ENCODE data around the gene BPIFB4.

Gene BPIFB4

GRCh38 chr20:33053291-33054106 lies 25.9 kb upstream of the BPIFB4 start, which contains the start of gene BPIFB3:
BPIFB3 (plus strand) TSS chr20:33053903; CDS start chr20:33055436, 1,533 bp downstream.
- no peaks in the 10 kb centered on the region for H3K4me1 ChIP-seq (ENCODE audit: control insufficient read depth in 1 of 2, insufficient read depth in 1 of 2, low read depth in 1 of 2, low read length in 1 of 2)
- H3K27ac ChIP-seq: no peak within 1 kb of the TSS
- H3K4me3 ChIP-seq (ENCODE audit: low read depth in 1 of 2, low read length in 1 of 2): no peak within 1 kb of the TSS
- no peaks in the 10 kb centered on the region for H3K9me3 ChIP-seq
- H3K36me3 ChIP-seq: no peaks in the 10 kb centered on the region
- no peak for TF ChIP-seq CTCF (IDR thresholded peaks at IDR 0.05)
- no peaks in the 10 kb centered on the region for H3K27me3 ChIP-seq

- Histone ChIP-seq H3K36me3 (no peaks in the 10 kb centered on the region), H3K27ac (no peak overlapping the region), H3K4me1 (ENCODE audit: control insufficient read depth in 1 of 2, insufficient read depth in 1 of 2, low read depth in 1 of 2, low read length in 1 of 2) (no peaks in the 10 kb centered on the region), H3K9me3 (no peaks in the 10 kb centered on the region), H3K4me3 (ENCODE audit: low read depth in 1 of 2, low read length in 1 of 2) (no peak overlapping the region), H3K27me3 (no peaks in the 10 kb centered on the region)
- TF ChIP-seq CTCF (IDR thresholded peaks at IDR 0.05): no peak
Observed at GRCh38 chr20:33054381-33054780, 25.1 kb upstream of the BPIFB4 start.

GRCh38 chr20:33054791-33055190 lies 24.7 kb upstream of the BPIFB4 start:
- no peaks in the 10 kb centered on the region for H3K4me1 ChIP-seq (ENCODE audit: control insufficient read depth in 1 of 2, insufficient read depth in 1 of 2, low read depth in 1 of 2, low read length in 1 of 2)
- TF ChIP-seq CTCF (IDR thresholded peaks at IDR 0.05): no peak
- no peaks in the 10 kb centered on the region for H3K27me3 ChIP-seq
- H3K9me3 ChIP-seq: no peaks in the 10 kb centered on the region
- no peak overlapping the region for H3K27ac ChIP-seq
- no peaks in the 10 kb centered on the region for H3K36me3 ChIP-seq
- no peak overlapping the region for H3K4me3 ChIP-seq (ENCODE audit: low read depth in 1 of 2, low read length in 1 of 2)

GRCh38 chr20:33059136-33059535 lies 20.3 kb upstream of the BPIFB4 start:
- peaks cover 4% of the 10 kb centered on the region for H3K27me3 ChIP-seq

GRCh38 chr20:33059741-33060390 lies 19.6 kb upstream of the BPIFB4 start:
- no peaks in the 10 kb centered on the region for H3K36me3 ChIP-seq

More at GRCh38 chr20:33059136-33059535, 20.3 kb upstream of the BPIFB4 start:
- no peak for TF ChIP-seq CTCF (IDR thresholded peaks at IDR 0.05)
- Histone ChIP-seq H3K27ac (no peak overlapping the region), H3K9me3 (no peaks in the 10 kb centered on the region), H3K4me1 (ENCODE audit: control insufficient read depth in 1 of 2, insufficient read depth in 1 of 2, low read depth in 1 of 2, low read length in 1 of 2) (no peaks in the 10 kb centered on the region), H3K36me3 (no peaks in the 10 kb centered on the region), H3K4me3 (ENCODE audit: low read depth in 1 of 2, low read length in 1 of 2) (no peak overlapping the region)

More at GRCh38 chr20:33059741-33060390, 19.6 kb upstream of the BPIFB4 start:
- Histone ChIP-seq H3K27me3 (peaks cover 4% of the 10 kb centered on the region), H3K9me3 (no peaks in the 10 kb centered on the region), H3K27ac (no peak overlapping the region), H3K4me1 (ENCODE audit: control insufficient read depth in 1 of 2, insufficient read depth in 1 of 2, low read depth in 1 of 2, low read length in 1 of 2) (no peaks in the 10 kb centered on the region), H3K4me3 (ENCODE audit: low read depth in 1 of 2, low read length in 1 of 2) (no peak overlapping the region)
- no peak for TF ChIP-seq CTCF (IDR thresholded peaks at IDR 0.05)
